ENCODE results near the gene ADGRL4. TPM values are rescaled to one million over a fixed set of nuclear protein-coding genes. Genes with fewer than 3 reads are reported as not detected.

ADGRL4 gene
- total RNA-seq, 1 experiment from 2014 or later: 0.10 TPM

DNA sequence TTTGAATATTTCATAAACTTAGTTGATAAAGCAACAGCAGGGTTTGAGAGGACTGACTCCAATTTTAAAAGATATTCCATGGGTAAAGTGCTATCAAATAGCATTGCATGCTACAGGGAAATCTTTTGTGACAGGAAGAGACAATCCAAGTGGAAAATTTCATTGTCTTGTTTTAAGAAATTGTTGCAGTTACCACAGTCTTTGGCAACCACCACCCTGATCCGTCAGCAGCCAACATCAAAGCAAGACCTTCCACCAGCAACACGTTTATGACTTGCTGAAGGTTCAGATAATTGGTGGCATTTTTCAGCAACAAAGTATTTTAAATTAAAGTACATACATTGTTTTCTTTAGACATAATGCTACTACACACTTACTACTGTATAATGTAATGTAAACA lies 47.8 kb downstream of the ADGRL4 start:
- RAD21 ChIA-PET (ENCODE audit: low non-redundant PET in 1 of 2, low total read pairs in 2 of 2, uncharacterized antibody in 2 of 2, unreplicated experiment in 2 of 2): no interaction called here
- POLR2A ChIA-PET: no interaction called here
- BruUV-seq (replicated peaks): no TSS peak
- Histone ChIP-seq H3K36me3 (ENCODE audit: control insufficient read depth in 1 of 2, insufficient read depth in 2 of 2, low read length in 2 of 2) (no peaks in the 10 kb centered on the region), H3K27me3 (ENCODE audit: insufficient read depth, low read length) (no peaks in the 10 kb centered on the region), H3K4me3 (replicated peaks in 1 of 2; ENCODE audit: low read depth in 1 of 2, low read length in 2 of 2) (no peak overlapping the region), H3K9me2 (ENCODE audit: insufficient read depth) (no peaks in the 10 kb centered on the region), H3K4me1 (ENCODE audit: control insufficient read depth in 1 of 2, insufficient read depth in 2 of 2, low read length in 2 of 2) (no peaks in the 10 kb centered on the region), H3K9ac (ENCODE audit: low read length) (no peak overlapping the region), H3K27ac (ENCODE audit: low read depth, low read length) (no peak overlapping the region), H3K79me2 (ENCODE audit: insufficient read depth, low read length) (no peaks in the 10 kb centered on the region), H3K9me3 (ENCODE audit: control insufficient read depth in 1 of 2, insufficient read depth in 1 of 2, low read depth in 1 of 2, low read length in 2 of 2) (no peaks in the 10 kb centered on the region), H4K20me1 (ENCODE audit: insufficient read depth) (no peaks in the 10 kb centered on the region), H3K4me2 (ENCODE audit: low read length) (no peak overlapping the region), H2AFZ (ENCODE audit: low read depth, low read length, poor library complexity, severe bottlenecking) (no peak overlapping the region)
- DNase-seq (ENCODE audit: low read depth, low spot score): no peak
- CTCF ChIA-PET: no interaction called here
- ATAC-seq: no peak
- intact Hi-C loops (cut with micrococcal nuclease): no loop called here
- no peak for TF ChIP-seq JUND (IDR thresholded peaks at IDR 0.05)
- no peak for TF ChIP-seq EGR1 (IDR thresholded peaks at IDR 0.05; ENCODE audit: low read depth)
- TF ChIP-seq, protein P1, sequence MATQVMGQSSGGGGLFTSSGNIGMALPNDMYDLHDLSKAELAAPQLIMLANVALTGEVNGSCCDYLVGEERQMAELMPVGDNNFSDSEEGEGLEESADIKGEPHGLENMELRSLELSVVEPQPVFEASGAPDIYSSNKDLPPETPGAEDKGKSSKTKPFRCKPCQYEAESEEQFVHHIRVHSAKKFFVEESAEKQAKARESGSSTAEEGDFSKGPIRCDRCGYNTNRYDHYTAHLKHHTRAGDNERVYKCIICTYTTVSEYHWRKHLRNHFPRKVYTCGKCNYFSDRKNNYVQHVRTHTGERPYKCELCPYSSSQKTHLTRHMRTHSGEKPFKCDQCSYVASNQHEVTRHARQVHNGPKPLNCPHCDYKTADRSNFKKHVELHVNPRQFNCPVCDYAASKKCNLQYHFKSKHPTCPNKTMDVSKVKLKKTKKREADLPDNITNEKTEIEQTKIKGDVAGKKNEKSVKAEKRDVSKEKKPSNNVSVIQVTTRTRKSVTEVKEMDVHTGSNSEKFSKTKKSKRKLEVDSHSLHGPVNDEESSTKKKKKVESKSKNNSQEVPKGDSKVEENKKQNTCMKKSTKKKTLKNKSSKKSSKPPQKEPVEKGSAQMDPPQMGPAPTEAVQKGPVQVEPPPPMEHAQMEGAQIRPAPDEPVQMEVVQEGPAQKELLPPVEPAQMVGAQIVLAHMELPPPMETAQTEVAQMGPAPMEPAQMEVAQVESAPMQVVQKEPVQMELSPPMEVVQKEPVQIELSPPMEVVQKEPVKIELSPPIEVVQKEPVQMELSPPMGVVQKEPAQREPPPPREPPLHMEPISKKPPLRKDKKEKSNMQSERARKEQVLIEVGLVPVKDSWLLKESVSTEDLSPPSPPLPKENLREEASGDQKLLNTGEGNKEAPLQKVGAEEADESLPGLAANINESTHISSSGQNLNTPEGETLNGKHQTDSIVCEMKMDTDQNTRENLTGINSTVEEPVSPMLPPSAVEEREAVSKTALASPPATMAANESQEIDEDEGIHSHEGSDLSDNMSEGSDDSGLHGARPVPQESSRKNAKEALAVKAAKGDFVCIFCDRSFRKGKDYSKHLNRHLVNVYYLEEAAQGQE (IDR thresholded peaks at IDR 0.05; ENCODE audit: low read depth): no peak
- TF ChIP-seq, protein P2, sequence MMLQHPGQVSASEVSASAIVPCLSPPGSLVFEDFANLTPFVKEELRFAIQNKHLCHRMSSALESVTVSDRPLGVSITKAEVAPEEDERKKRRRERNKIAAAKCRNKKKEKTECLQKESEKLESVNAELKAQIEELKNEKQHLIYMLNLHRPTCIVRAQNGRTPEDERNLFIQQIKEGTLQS (IDR thresholded peaks at IDR 0.05): no peak
- TF ChIP-seq, protein P3, sequence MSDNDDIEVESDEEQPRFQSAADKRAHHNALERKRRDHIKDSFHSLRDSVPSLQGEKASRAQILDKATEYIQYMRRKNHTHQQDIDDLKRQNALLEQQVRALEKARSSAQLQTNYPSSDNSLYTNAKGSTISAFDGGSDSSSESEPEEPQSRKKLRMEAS (IDR thresholded peaks at IDR 0.05): no peak
- no peak for TF ChIP-seq RAD21 (IDR thresholded peaks at IDR 0.05; ENCODE audit: low read depth)
- TF ChIP-seq SRF (IDR thresholded peaks at IDR 0.05; ENCODE audit: low read depth): no peak
- TF ChIP-seq FOSL1 (IDR thresholded peaks at IDR 0.05; ENCODE audit: low read depth): no peak
- TF ChIP-seq ELF1 (IDR thresholded peaks at IDR 0.05; ENCODE audit: borderline replicate concordance, low read depth): no peak
- no peak for TF ChIP-seq POLR2AphosphoS5 (IDR thresholded peaks at IDR 0.05; ENCODE audit: low read depth, low read length)
- no peak for TF ChIP-seq EZH2phosphoT487 (IDR thresholded peaks at IDR 0.05; ENCODE audit: borderline replicate concordance)
- TF ChIP-seq CBX3 (IDR thresholded peaks at IDR 0.05; ENCODE audit: low read depth): no peak
- TF ChIP-seq ZNF274 (IDR thresholded peaks at IDR 0.05; ENCODE audit: low read depth, low read length): no peak
- no peak for TF ChIP-seq TCF7L2 (IDR thresholded peaks at IDR 0.05; ENCODE audit: borderline replicate concordance, extremely low read depth, insufficient read depth, insufficient read length)

Measured in HCT116 (cell line).